HG03439 (cell line): ENCODE data around the gene GDPD4.

Source experiments
- ATAC-seq: cut with Tn5 transposase; IDR thresholded peaks from one replicate; pipeline ENCODE4 v1.9.1; 2021; ENCODE audit warnings: mild to moderate bottlenecking, moderate library complexity; ENCODE audit not compliant: unreplicated experiment

The GDPD4 gene

DNA sequence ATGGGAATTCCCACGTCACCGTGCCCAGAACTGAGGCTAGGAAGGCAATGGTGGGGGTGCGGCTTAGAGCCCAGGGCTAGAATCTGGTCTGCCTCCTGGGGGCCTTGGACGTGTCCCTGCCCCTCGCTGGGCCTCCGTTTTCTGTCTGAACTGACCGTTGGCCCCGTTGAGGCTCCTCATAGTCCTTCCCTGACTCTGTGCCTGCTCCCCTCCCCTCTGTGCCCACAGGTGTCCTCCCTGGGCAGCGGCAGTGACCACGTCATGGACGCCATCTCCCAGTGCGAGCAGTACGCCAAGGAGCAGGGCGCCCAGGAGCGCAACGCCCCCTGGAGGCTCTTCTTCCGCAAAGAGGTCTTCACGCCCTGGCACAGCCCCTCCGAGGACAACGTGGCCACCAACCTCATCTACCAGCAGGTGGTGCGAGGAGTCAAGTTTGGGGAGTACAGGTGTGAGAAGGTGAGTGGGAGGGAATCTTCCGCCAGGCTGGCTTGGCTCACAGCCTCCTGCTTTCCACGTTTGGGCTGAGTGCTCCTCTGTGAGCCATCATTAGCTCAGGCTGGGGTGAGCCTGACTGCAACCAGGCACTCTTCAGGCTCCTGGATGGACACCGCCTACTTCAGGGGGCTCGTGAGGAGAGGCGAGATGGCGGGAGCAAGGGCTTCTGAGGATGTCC is 109.5 kb downstream of the GDPD4 start:
- no peak for ATAC-seq

DNA sequence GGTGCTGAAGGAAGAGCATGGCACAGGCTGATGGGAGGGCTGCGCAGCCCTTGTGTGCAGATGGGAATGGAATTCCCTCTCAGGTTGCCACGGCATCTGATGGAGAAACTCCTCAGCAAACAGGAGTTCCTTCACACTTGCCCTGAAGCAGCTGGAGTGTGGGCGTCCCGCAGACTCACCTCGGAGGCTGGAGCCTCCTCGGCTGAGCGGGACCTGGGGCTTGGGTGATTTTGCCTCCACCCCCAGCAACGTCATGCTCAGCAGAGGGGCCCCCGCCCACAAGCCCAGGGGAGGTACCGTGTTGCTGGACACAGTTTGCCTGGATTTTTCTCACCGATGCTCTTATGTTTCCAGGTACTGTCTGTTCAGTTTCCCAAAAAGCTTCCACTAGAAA is 110.1 kb downstream of the GDPD4 start:
- ATAC-seq = no peak

DNA sequence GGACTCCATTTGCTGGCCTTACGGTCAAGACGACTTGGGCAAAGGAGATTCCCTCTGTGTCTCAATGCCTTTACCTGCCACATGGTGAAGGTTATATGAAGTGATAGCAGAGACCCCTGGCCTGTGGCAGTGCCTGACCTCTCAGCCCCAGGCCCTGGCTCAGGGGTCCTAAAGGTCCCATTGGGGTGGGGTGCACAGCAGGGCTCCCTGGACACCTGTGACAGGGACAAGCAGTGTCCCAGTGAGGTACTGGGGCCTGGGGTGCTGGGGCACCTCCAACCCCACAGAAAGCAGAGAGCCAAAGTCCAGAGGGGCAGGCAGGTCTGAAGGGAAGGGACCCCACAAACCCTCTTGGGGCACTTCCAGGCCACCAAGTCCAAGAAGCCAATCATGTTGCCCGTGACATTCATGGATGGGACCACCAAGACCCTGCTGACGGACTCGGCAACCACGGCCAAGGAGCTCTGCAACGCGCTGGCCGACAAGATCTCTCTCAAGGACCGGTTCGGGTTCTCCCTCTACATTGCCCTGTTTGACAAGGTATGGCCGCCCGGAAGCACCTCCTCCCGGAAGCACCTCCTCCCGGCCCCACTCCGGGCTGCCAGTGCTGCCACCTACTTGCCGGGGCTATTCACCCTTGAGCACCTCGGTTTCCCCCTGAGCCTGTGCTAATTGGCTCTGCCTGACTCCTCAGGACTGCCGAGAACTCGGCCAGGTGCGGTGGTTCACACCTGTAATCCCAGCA is 111.0 kb downstream of the GDPD4 start:
- no peak for ATAC-seq

DNA sequence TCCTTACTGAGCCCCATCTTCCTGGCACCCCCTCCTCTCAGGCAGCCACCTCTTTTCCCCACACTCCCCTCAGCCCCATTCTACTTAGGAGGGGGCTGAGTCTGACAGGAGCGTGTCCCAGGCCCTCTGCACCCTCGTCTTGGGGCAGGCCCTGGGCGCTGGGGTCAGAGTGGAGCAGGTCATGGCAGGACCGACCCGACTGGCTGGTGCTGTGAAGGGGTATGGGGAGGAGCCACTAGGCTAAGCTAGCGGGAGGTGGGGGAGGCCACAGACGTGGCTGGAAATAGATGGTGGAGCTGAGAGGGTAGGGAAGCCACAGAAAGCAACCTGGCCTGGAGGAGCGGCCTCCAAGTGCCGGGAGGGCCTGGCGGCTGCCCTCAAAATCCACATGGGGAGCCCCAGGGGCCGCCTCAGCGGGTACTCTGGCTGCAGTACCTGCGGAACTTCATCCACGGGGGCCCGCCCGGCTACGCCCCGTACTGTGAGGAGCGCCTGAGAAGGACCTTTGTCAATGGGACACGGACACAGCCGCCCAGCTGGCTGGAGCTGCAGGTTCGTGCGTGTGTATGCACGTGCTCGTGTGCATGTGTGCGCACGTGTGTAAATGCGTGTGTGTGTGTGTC is 111.8 kb downstream of the GDPD4 start:
- no peak for ATAC-seq

DNA sequence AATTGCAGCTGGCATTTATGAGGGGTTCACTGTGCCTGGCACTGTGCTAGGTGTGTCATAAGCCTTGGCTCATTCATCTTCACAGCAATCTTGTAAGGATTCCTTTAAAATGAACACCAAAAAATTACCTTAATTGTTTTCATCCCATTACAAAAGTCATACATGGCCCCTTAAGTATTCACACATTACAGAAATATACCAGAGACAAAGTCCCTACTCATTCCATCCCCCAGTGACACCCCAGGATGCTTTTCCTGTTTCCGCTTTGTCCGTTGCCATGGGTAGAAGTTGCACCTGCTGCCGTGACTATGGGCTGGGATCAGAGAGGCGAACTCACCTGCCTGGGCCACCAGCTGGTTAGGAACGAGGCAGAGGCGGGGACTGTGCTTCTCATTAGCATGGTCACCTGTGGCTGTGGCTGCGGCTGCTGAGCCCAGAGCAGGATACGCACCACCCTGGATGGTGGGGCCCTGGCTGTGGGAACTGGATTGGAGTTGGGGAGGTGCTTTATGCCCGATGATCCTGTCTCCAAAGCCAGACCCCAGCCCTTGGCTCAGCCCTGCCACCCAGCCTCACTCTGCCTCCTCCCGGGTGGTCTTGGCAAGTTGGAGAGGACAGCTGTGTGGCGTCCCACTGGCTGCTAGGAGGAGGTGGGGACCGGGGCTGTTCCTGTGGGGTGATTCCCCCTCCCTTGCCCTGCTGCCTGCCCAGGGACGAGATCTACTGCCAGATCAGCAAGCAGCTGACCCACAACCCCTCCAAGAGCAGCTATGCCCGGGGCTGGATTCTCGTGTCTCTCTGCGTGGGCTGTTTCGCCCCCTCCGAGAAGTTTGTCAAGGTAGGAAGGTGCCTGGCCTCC is 112.6 kb downstream of the GDPD4 start:
- no peak for ATAC-seq

DNA sequence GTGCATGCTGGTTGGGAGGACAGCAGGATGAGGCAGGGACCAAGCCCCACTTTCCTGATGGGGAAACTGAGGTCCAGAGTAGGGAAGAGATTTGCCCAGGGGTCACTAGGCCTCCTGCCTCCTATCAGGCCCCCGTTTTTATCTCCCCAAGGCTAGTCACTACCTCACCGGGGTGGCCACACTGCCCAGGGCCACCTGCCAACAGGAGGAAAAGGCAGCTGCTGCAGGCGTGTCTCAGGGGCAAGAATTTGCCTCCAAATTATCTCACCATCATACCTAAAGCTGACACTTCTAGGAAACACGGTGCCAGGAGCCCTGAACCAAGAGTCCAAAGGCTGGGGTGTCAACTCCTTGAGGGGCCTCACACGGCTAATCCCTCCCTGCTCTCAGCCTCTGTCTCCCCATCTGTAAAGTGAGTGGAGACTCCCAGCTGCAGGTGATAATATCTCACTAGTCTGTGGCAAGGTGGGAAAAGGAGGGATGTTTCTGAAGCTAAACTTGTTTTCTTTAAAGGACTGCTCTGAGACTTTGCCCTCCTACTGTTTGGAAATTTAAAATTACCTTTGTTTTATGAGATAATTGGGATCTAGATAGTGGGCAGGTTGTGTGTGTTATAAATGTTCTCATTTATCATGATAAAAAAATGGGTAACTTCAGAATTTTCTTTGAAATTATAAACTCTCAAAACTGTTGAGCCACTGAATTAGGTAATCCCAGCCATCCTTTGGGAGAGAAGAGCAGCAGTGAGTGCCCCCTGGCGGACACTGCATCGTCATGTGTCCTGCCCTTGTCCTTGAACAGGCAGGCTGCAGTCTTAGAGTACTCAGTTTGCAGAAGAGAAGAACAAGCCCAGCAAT is 113.5 kb downstream of the GDPD4 start:
- no peak for ATAC-seq

DNA sequence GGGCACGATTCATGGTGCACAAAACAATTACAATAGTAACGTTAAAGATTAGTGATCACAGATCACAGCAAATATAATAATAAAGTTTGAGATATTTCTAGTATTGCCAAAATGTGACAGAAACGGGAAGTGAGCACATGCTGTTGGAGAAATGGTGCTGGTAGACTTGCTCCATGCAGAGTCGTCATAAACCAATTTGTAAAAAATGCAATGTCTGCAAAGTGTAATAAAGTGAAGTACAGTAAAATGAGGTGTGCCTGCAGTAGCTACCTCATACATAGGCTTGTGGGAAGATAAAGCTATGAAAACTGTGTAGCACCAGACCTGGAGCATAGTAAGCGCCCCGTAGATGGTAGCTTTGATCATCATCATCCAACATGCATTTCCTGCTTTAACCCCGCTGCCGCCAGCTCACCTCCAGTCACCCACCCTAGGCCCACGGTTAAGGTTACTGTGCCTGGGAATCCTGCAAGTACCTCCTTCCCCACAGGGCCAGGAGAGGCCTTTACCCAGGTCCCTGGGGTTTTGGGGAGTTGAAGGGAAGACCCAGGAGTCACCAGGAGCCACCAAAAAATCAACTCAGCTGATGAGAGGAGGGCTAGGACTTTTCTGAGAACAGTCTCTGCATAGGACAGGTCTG is 114.3 kb downstream of the GDPD4 start:
- no peak for ATAC-seq

DNA sequence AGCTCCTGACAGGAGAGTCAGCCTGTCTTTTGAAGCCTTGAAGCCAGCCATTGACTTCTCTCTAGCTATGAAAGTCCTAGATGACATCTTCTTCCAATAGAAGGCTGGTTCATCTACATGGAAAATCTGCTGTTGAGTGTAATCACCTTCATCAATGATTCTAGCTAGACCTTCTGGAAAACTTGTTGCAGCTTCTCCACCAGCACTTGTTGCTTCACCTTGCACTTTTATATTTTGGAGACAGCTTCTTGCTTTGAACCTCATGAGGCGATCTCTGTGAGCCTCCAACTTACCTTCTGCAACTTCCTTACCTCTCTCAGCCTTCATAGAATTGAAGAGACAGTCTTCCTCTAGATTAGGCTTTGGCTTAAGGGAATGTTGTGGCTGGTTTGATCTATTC is 115.2 kb downstream of the GDPD4 start:
- ATAC-seq = no peak

DNA sequence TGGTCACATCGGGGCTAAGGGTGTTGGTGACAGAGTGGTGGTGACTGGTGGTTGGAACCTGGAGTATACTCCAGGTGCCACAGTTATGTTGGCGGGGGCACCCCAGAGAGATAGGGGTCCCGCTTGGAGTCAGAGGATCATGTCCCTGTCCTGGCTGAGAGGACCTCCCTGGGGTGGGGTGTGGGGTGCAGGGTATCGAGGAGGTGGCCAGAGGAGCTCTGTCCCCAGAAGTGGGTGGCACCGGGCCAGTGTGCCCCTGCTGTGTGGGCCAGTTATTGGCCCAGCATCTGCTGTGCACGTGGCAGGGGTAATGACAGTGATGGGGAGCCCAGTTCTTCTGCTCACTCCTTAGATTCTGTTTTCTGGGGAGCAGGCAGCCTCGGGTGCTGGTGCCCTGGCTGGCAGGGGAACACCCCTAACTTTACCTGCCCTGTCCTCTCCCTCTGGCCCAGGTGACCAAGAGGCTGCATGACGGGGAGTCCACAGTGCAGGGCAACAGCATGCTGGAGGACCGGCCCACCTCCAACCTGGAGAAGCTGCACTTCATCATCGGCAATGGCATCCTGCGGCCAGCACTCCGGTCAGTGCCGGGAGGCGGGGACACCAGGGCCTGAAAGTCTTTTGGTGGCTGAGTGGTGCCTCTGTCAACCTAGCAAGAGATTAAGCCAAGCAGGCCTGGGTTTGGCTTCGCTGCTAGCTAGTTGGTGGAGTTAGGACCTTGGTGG is 117.2 kb downstream of the GDPD4 start:
- ATAC-seq = no peak

DNA sequence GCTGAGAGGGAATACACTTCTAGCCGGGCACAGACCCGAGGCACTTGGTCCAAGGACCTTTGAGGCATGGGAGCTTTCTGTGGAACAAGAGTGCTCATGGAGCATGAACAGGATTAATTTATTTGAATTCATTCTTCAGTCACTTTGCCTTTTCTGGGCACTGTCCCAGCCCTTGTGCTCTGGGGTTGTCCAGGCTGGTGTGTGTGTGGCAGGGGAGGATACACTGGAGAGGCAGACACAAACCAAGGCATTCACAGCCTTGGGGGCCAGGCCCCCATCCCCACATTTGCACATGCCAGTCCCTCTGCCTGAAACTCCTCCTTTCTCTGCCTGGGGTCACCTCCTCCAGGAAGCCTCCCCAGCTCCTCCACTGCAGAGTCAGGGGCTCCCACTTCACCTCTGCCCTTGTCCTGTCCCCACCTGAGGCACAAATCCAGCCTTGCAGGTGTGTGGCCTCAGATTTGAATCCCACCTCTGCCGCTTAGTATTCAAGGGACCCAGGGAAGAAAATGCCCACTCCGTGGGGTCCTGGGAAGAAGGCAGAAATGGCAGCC is 118.0 kb downstream of the GDPD4 start:
- ATAC-seq = no peak

DNA sequence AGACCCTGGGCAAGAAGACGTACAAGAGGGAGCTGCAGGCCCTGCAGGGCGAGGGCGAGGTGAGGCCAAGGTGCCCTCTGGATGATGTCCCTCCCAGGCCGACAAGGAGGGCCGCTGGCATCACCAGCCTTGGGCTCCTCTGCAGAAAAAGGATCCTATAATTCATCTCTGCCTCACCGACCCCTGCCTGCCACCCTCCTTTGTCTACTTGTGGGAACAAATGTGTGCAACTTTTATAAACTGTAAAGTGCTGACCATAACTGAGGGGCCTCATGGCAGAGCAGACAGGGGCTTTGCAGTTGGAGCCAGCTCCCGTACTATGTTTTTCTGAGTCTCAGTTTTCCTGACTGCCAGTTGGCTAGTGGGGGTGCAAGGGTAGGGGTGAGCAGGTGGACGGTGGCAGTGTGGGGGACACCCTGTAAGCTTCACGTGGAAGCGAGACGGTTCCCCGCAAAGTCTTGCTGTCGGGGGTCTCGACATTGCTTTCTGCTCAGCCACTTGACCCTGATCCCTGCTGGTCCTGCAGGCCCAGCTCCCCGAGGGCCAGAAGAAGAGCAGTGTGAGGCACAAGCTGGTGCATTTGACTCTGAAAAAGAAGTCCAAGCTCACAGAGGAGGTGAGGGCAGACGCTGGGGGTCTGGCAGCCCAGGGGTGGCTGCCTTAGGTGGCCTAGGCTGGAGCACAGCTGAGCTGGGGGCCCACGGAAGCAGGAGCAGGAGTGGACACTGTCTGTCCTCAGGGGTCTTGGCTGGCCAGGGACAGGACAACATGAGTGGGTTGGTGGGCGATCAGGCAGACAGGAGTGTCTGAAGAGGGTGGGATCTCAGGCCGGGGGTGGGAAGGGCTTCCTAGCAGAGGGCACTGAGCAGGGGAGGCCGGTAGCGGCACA is 118.7 kb downstream of the GDPD4 start:
- no peak for ATAC-seq

DNA sequence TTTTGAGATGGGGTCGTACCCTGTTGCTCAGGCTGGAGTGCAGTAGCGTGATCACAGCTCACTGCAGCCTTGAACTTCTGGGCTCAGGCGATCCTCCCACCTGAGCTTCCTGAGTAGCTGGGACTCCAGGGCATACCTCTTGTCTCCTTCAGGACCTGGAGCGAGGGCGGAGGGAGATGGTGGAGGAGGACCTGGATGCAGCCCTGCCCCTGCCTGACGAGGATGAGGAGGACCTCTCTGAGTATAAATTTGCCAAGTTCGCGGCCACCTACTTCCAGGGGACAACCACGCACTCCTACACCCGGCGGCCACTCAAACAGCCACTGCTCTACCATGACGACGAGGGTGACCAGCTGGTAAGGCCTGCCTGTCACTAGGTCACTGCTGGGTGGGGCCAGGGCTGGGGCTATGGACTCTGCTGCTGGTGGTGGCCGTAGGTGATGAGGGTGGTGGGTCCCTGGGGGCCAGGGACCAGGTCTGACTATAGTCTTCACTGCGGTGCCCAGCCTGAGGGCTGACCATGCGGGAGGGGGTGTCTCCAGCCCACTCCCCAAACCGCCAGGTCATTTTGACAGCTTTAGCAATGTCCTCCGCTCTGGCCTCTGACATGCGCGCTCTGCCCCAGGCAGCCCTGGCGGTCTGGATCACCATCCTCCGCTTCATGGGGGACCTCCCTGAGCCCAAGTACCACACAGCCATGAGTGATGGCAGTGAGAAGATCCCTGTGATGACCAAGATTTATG is 119.5 kb downstream of the GDPD4 start:
- no peak for ATAC-seq

DNA sequence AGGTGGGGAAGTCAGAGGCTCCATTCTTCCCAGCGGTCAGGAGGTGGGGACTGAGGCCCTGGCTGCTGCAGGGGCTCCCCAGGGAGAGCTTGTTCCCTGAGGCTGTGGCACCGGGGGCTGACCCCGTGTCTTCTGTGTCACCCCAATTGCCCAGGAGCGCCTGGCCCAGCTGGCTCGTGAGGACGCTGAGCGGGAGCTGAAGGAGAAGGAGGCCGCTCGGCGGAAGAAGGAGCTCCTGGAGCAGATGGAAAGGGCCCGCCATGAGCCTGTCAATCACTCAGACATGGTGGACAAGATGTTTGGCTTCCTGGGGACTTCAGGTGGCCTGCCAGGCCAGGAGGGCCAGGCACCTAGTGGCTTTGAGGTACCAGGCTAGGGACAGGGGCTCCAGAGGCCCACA is 120.3 kb downstream of the GDPD4 start:
- no peak for ATAC-seq

DNA sequence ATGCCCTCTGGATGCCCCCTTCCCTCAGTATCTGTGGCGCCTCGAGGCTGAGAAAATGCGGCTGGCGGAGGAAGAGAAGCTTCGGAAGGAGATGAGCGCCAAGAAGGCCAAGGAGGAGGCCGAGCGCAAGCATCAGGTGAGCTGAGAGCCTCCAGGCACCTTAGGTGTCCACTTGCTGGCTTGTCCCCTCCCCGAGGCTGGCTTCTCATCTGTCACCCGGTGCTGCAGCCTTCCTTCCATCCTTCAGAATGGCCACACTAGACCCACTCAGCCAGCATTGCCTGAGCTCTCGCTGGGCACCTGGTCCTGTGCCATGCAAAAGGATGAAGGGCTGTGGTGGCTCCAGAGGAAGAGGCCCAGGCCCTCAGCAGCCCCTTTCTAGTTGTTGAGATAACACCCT is 121.1 kb downstream of the GDPD4 start:
- ATAC-seq = no peak

DNA sequence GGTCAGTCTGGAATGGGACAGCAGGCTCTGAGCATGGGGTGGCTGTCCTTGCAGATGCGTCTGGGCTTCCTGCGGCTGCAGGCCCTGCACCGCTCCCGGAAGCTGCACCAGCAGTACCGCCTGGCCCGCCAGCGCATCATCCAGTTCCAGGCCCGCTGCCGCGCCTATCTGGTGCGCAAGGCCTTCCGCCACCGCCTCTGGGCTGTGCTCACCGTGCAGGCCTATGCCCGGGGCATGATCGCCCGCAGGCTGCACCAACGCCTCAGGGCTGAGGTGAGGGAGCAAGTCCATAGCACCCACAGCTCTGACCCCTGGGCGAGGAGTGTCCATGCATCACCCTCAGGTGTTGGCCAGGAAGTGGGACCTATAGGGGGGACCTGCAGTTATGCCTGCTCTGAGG is 121.8 kb downstream of the GDPD4 start:
- no peak for ATAC-seq

DNA sequence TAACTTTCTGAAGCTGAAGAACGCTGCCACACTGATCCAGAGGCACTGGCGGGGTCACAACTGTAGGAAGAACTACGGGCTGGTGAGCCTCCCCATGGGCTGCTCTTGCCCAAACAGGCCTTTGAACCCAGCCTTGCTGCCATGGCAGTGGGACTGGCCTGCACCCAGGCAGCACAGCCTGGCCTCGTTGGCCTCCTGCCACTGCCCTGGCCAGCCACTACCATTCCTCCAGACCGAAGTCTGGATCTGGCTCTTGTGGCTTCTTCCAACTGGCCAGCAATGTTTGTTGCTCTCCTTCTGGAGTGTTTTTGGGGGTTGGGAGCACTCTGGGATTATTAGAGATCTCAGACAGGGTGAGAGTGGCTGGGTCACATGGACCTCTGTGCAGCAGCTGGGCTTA is 122.4 kb downstream of the GDPD4 start:
- no peak for ATAC-seq

DNA sequence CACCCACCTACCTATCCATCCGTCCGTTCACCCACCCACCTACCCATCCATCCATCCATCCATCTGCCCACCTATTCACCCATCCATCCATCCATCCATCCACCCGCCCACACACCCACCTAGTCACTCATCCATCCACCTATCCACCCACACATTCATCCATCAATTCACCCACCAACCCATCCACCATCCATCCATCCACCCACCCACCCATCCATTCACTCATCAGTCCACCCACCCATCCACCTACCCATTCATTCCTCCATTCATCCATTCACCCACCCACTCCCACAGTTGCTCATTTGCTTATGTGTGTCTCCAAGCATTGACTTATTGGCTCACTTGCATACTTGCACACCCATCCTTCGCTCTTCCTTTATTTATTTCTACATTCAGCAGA is 123.3 kb downstream of the GDPD4 start:
- no peak for ATAC-seq
